ACHN (cell line): ENCODE results near the gene CCDC141.
"Not testable (repeated sequence)": the region's sequence is repeated elsewhere in the genome, so short reads cannot be mapped to it uniquely, and the experiment has no call there.

Source experiments
- DNase-seq: peaks from one replicate; pipeline ENCODE4 v3.0.0-alpha.2; 2015
- in situ Hi-C: cut with HindIII; loops from 2 replicates; pipeline ENCODE4 v1.10.0; 2017; ENCODE audit warnings: low sequenced_read_pairs, low pct_ligation_motif_present, low pct_unique_long_range_greater_than_20kb

CCDC141 gene

GRCh38 chr2:179049546-179050311, at the start of gene CCDC141:
TSS of gene CCDC141 (minus strand) at chr2:179050137. CDS start at chr2:179049941, 196 bp downstream.
- in situ Hi-C loops = no loop called here
- DNase-seq = no peak

- in situ Hi-C loops = no loop called here
- no peak for DNase-seq
Measured at GRCh38 chr2:179098080-179098689, 48.2 kb upstream of the CCDC141 start.

- DNase-seq = no peak
- in situ Hi-C loops = no loop called here
Measured at GRCh38 chr2:179097131-179097530, 47.2 kb upstream of the CCDC141 start.

GRCh38 chr2:179096090-179096489, 46.2 kb upstream of the CCDC141 start:
- in situ Hi-C loops = no loop called here
- DNase-seq = no peak

- in situ Hi-C loops, DNase-seq: not testable (repeated sequence)
Measured at GRCh38 chr2:179092912-179093311, 43.0 kb upstream of the CCDC141 start.

GRCh38 chr2:179082697-179083096, 32.8 kb upstream of the CCDC141 start:
- in situ Hi-C loops = no loop called here
- no peak for DNase-seq

- in situ Hi-C loops = no loop called here
- DNase-seq = no peak
Measured at GRCh38 chr2:179081954-179082353, 32.0 kb upstream of the CCDC141 start.

GRCh38 chr2:179072527-179072926, 22.6 kb upstream of the CCDC141 start:
- DNase-seq = no peak
- in situ Hi-C loops = no loop called here

- DNase-seq = no peak
- in situ Hi-C loops = no loop called here
Measured at GRCh38 chr2:179071810-179072355, 21.9 kb upstream of the CCDC141 start.

GRCh38 chr2:179070895-179071294, 21.0 kb upstream of the CCDC141 start:
- no peak for DNase-seq
- in situ Hi-C loops = no loop called here

- in situ Hi-C loops = no loop called here
- DNase-seq = no peak
Measured at GRCh38 chr2:179069685-179070084, 19.7 kb upstream of the CCDC141 start.

GRCh38 chr2:179068991-179069643, 19.2 kb upstream of the CCDC141 start:
- in situ Hi-C loops = no loop called here
- no peak for DNase-seq

GRCh38 chr2:179059026-179059700, 9.2 kb upstream of the CCDC141 start:
- in situ Hi-C loops = no loop called here
- no peak for DNase-seq

GRCh38 chr2:179057737-179058136, 7.8 kb upstream of the CCDC141 start:
- in situ Hi-C loops = no loop called here
- no peak for DNase-seq

GRCh38 chr2:179053568-179053967, 3.6 kb upstream of the CCDC141 start:
- in situ Hi-C loops, DNase-seq: not testable (repeated sequence)

- DNase-seq = no peak
- in situ Hi-C loops = no loop called here
Measured at GRCh38 chr2:179051250-179051649, 1.3 kb upstream of the CCDC141 start.

- in situ Hi-C loops = no loop called here
- DNase-seq = no peak
Measured at GRCh38 chr2:179050755-179051154, 818 bp upstream of the CCDC141 start.

GRCh38 chr2:179049203-179049545, 763 bp downstream of the CCDC141 start:
- in situ Hi-C loops = no loop called here

GRCh38 chr2:179048099-179048498, 1.8 kb downstream of the CCDC141 start:
- in situ Hi-C loops = no loop called here
- no peak for DNase-seq

More at GRCh38 chr2:179049203-179049545, 763 bp downstream of the CCDC141 start:
- DNase-seq = no peak
